PC-9 (cell line): ENCODE measurements around the gene ABAT. TPM values are rescaled to one million over a fixed set of nuclear protein-coding genes. Genes with fewer than 3 reads are reported as not detected.

Experiments
- BruUV-seq: library from RNA; stranded (reverse); fragments of 400-500 nt; replicated peaks from 2 replicates; lab custom pipeline; 2021; lab: Mats Ljungman, UMichigan
- CTCF ChIA-PET: fragments of 300-600 bp; sonication (Branson Sonifier 250); formaldehyde crosslinking; loops from one replicate; lab custom pipeline; 2022; ENCODE audit warnings: antibody characterized with exemption; lab: Charles Lee
- POLR2A ChIA-PET: fragments of 300-600 bp; sonication (Branson Sonifier 250); formaldehyde crosslinking; loops from one replicate; lab custom pipeline; 2022; ENCODE audit warnings: antibody characterized with exemption; ENCODE audit not compliant: unreplicated experiment; lab: Charles Lee
- DNase-seq, 2 experiments: peaks; one replicate each; pipeline versions ENCODE4 v3.0.0 to v3.0.0-alpha.2; 2015 to 2022; ENCODE audit warnings: mixed read lengths in 1 of 2
- H2AFZ ChIP-seq: fragments of 200-600 bp; sonication (generic); 2 replicates; pipeline ENCODE4 v1.8.1; 2017; ENCODE audit warnings: antibody characterized with exemption
- H3F3A ChIP-seq: fragments of 200-600 bp; sonication (generic); 2 replicates; pipeline ENCODE4 v1.8.1; 2017; ENCODE audit warnings: antibody characterized with exemption, mild to moderate bottlenecking, low read depth; ENCODE audit not compliant: insufficient read depth
- H3K27ac ChIP-seq: fragments of 200-600 bp; sonication (generic); 2 replicates; pipeline ENCODE4 v1.6.1; 2016; ENCODE audit warnings: mixed run types
- H3K27me3 ChIP-seq: fragments of 200-600 bp; sonication (generic); 2 replicates; pipeline ENCODE4 v1.6.1; 2016; ENCODE audit warnings: low read depth, mixed run types; ENCODE audit not compliant: insufficient read depth
- H3K36me3 ChIP-seq: fragments of 200-600 bp; sonication (generic); 2 replicates; pipeline ENCODE4 v1.6.1; 2016; ENCODE audit warnings: low read depth, mixed run types
- H3K4me1 ChIP-seq: fragments of 200-600 bp; sonication (generic); replicated peaks from 2 replicates; pipeline ENCODE4 v1.6.1; 2016; ENCODE audit warnings: mixed run types; ENCODE audit not compliant: insufficient read depth
- H3K4me2 ChIP-seq: fragments of 200-600 bp; sonication (generic); 2 replicates; pipeline ENCODE4 v1.6.1; 2017; ENCODE audit warnings: mixed run types
- H3K4me3 ChIP-seq: fragments of 200-600 bp; sonication (generic); 2 replicates; pipeline ENCODE4 v1.6.1; 2016; ENCODE audit warnings: mixed run types
- H3K79me2 ChIP-seq: fragments of 200-600 bp; sonication (generic); 2 replicates; pipeline ENCODE4 v1.6.1; 2017; ENCODE audit warnings: low read depth, mixed run types
- H3K9me2 ChIP-seq: fragments of 200-600 bp; sonication (generic); 2 replicates; pipeline ENCODE4 v1.8.1; 2017; ENCODE audit warnings: mild to moderate bottlenecking; ENCODE audit not compliant: insufficient read depth
- H3K9me3 ChIP-seq: fragments of 200-600 bp; sonication (generic); 2 replicates; pipeline ENCODE4 v1.8.1; 2016; ENCODE audit warnings: low read depth; ENCODE audit not compliant: insufficient read depth
- H4K20me1 ChIP-seq: fragments of 200-600 bp; sonication (generic); 2 replicates; pipeline ENCODE4 v1.8.1; 2017; ENCODE audit not compliant: insufficient read depth
- EZH2 ChIP-seq: fragments of 200-600 bp; sonication (generic); IDR thresholded peaks from 2 replicates; pipeline ENCODE4 v1.8.0; 2017; ENCODE audit warnings: antibody characterized with exemption, low read depth
- intact Hi-C: fragments of 100-400 bp; cut with micrococcal nuclease; formaldehyde crosslinking; loops from one replicate; pipeline ENCODE4 v1.10.0; 2022; ENCODE audit not compliant: unreplicated experiment
- total RNA-seq: library from RNA; stranded (reverse); gene quantifications from 2 replicates; pipeline ENCODE4 v1.2.3, GENCODE V29; 2021
- TF ChIP-seq, protein P1 (sequence below): fragments of 200-600 bp; sonication (generic); conservative IDR thresholded peaks from 2 replicates; pipeline ENCODE4 v1.6.1; 2017; ENCODE audit warnings: mixed run types, antibody characterized with exemption, mild to moderate bottlenecking, moderate library complexity

The ABAT gene
- total RNA-seq, 1 experiment from 2014 or later: 12.9 TPM

DNA sequence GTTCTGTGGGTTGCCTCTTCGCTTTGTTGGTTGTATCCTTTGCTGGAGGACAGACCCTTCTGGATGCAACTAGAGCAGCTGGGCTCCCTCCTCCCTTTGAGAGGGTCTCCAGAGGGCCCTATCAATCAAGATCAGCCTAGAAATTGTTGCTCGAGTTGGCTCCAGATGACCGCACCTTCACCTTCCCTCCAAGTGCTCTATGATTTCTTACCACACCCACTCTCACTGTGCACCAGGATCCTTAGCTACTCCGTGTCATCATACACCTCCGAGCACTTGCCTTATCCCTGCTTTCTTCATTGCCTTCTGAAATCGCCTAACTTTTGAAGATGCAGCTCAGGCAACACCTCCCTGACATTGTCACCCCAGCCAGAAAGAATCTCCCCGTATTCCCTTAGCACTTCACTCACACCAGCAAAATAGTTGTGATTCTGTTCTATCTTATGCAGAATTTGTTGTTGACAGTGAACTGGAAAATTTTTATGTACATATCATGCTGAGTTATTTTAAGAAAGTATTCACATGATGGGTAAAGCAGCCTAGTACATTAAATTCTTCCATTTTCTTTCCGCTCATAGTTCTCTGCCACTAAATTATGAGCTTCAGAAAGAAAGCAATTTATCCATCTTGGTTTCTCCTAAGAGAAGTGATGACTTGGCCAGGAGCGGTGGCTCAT is 52.9 kb downstream of the ABAT start:
- Histone ChIP-seq H3K9me2 (no peaks in the 10 kb centered on the region), H3K9me3 (no peaks in the 10 kb centered on the region), H3K4me3 (no peak overlapping the region), H3K36me3 (no peaks in the 10 kb centered on the region), H3K27me3 (no peaks in the 10 kb centered on the region), H3F3A (no peaks in the 10 kb centered on the region), H3K4me1 (no peaks in the 10 kb centered on the region), H3K79me2 (no peaks in the 10 kb centered on the region), H2AFZ (no peak overlapping the region), H3K4me2 (no peak overlapping the region), H4K20me1 (no peaks in the 10 kb centered on the region), H3K27ac (no peak overlapping the region)
- TF ChIP-seq EZH2: no peak
- TF ChIP-seq, protein P1, sequence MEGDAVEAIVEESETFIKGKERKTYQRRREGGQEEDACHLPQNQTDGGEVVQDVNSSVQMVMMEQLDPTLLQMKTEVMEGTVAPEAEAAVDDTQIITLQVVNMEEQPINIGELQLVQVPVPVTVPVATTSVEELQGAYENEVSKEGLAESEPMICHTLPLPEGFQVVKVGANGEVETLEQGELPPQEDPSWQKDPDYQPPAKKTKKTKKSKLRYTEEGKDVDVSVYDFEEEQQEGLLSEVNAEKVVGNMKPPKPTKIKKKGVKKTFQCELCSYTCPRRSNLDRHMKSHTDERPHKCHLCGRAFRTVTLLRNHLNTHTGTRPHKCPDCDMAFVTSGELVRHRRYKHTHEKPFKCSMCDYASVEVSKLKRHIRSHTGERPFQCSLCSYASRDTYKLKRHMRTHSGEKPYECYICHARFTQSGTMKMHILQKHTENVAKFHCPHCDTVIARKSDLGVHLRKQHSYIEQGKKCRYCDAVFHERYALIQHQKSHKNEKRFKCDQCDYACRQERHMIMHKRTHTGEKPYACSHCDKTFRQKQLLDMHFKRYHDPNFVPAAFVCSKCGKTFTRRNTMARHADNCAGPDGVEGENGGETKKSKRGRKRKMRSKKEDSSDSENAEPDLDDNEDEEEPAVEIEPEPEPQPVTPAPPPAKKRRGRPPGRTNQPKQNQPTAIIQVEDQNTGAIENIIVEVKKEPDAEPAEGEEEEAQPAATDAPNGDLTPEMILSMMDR: no peak
- intact Hi-C loops: no loop called here
- ChIA-PET CTCF (interaction anchor here (0.5 kb wide), 1 partner anchor 29 kb away, joined by 4 read pairs; no protein-coding TSS in a partner anchor), POLR2A (no interaction called here)
- BruUV-seq: no TSS peak
- DNase-seq: no peak

DNA sequence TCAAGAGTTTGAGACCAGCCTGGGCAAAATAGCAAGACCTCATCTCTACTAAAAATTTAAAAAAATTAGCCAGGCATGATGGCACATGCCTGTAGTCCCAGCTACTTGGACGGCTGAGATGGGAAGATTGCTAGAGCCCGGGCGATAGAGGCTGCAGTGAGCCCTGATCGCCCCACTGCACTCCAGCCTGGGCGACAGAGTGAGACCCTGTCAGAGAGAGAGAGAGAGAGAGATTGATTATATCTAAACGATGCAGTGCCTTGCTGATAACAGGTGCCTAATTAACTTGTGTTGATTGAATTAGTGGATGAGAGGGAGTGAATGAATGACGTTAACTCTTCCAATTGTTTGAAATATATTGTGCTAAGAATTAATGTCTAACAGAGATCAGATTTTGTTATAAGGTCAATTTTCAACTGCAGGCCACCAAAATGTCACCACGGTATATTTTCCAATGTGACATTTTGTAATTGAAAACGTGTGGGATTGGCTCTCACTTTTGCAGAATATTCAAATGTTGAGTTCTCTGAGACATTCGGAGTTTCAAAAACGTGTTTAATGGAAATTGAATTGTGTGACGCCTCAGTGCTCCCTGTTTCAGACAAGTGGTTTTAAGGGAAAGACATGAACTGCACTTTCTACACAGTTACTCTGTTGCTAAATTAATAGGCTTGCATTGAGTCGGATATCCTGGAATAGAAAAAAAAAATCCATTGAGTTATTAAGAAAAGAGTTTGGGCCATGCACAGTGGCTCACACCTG is 53.6 kb downstream of the ABAT start:
- no peaks in the 10 kb centered on the region for H3F3A ChIP-seq
- no peaks in the 10 kb centered on the region for H3K27me3 ChIP-seq
- no peaks in the 10 kb centered on the region for H3K9me3 ChIP-seq
- no peak overlapping the region for H2AFZ ChIP-seq
- H3K4me3 ChIP-seq: no peak overlapping the region
- intact Hi-C loops: no loop called here
- H4K20me1 ChIP-seq: no peaks in the 10 kb centered on the region
- CTCF ChIA-PET: interaction anchor here (0.5 kb wide), 1 partner anchor 30 kb away, joined by 4 read pairs; no protein-coding TSS in a partner anchor
- POLR2A ChIA-PET: no interaction called here
- H3K4me1 ChIP-seq: no peaks in the 10 kb centered on the region
- no TSS peak for BruUV-seq
- H3K27ac ChIP-seq: no peak overlapping the region
- no peak for DNase-seq
- H3K9me2 ChIP-seq: no peaks in the 10 kb centered on the region
- TF ChIP-seq EZH2: no peak
- TF ChIP-seq, protein P1: no peak
- H3K79me2 ChIP-seq: no peaks in the 10 kb centered on the region
- H3K4me2 ChIP-seq: no peak overlapping the region
- no peaks in the 10 kb centered on the region for H3K36me3 ChIP-seq

DNA sequence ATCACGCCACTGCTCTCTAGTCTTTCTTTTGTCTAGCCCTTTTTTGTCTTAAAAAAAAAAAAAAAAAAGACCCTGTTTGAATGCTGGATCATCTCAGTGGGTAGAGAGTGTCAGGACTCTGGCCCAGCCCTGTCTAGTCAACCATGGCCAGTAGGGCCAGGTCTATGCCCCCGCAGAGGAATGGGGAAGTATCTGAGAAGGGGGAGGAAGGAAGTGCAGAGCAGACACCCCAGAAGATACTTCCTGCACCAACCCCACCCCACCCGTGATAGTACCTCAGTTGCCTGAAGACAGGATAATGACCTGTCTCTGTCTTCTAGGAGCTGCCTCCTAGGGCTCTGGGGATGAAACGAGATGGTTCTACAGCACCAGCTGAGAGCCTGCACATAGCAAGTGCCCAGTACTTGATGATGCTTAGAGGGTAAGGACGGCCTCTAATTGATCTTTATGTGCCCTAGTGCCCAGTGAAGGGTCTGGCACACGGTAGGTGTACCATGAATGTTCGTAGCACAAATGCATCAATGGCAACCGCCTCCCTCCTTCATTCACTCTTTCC is 55.4 kb downstream of the ABAT start:
- H3K36me3 ChIP-seq: no peaks in the 10 kb centered on the region
- DNase-seq: no peak
- POLR2A ChIA-PET: no interaction called here
- TF ChIP-seq EZH2: no peak
- TF ChIP-seq, protein P1: no peak
- no peaks in the 10 kb centered on the region for H3F3A ChIP-seq
- H3K4me1 ChIP-seq: no peaks in the 10 kb centered on the region
- CTCF ChIA-PET: no interaction called here
- intact Hi-C loops: no loop called here
- H3K79me2 ChIP-seq: no peaks in the 10 kb centered on the region
- no peaks in the 10 kb centered on the region for H3K9me2 ChIP-seq
- BruUV-seq: no TSS peak
- no peaks in the 10 kb centered on the region for H3K27me3 ChIP-seq
- no peaks in the 10 kb centered on the region for H4K20me1 ChIP-seq
- H3K4me2 ChIP-seq: no peak overlapping the region
- H3K4me3 ChIP-seq: no peak overlapping the region
- no peaks in the 10 kb centered on the region for H3K9me3 ChIP-seq
- no peak overlapping the region for H2AFZ ChIP-seq
- H3K27ac ChIP-seq: no peak overlapping the region
